GM21447 (cell line): ENCODE results near the gene WASF1.
"Not testable (repeated sequence)": the region's sequence is repeated elsewhere in the genome, so short reads cannot be mapped to it uniquely, and the experiment has no call there.

Experiments
- ATAC-seq: cut with Tn5 transposase; IDR thresholded peaks from one replicate; pipeline ENCODE4 v1.9.1; 2021; ENCODE audit not compliant: unreplicated experiment

The WASF1 gene

DNA sequence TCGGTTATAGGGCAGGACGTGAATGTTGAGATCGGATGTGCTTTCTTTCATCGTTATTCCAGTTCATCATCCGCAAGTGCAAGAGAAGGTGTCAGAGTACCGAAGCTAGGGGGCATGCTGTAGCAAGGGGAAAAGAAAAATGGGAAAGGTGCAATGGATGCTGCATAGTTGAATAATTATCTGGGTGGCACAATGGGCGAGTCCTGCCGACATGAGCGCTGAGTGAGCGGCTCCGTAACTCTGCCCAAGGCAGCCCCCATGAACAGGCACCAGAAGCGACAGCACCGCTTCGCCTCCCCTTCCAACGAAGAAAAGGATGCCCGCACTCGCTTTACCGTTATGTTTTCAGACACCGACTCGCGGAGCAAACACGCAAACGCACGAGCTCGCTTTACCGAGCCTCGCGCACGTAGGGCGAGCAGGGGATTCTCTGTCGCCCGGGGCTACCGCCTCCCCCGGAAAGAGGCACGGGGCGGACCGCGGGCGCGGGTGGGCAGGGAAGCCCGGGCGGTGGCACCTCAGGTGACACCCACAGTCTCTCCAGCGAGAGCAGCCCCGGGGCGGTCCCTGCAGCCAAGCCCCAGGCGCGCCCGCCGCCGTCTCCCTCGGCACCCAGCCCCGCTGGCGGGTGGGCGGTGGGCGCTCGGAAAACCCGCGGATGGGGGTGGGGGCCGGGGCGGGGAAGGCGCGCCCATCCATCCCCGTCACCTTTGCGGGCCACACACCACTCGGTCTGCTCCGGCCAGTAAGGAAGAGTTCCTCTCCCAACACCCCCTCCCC is 654 bp downstream of the WASF1 start:
- peak; percentile 32 for ATAC-seq

DNA sequence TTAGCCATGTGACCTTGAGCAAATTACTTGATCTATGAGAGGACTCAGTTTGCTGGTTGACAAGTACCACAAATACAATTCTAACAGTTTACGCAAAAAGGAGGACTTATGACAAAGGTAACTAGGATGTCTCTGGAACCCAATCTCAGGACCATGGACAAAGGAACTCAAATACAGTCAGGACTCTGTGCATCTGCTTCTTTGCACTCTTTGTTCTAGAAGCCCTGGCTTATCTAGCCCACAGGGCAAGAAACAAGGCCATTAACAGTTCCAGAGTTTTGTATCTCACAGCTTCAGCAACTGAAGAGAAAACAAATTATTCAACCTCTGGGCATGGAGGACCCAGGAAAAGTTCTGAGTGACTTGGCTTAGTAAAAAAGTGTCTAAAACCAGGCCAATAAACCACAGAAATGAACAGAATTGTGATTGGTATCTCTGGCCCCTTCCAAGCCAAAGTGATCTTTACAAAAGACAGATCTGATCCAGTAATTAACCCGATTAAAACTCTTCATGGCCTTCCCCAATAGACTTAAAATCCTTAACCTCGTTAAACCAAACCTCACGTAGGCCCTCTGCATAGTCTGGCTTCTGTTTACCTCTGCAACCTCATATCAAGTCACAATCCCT is 5.9 kb downstream of the WASF1 start:
- no peak for ATAC-seq

- ATAC-seq: no peak
These were observed 9.4 kb downstream of the WASF1 start for GRCh38 chr6:110170081-110170480.

DNA sequence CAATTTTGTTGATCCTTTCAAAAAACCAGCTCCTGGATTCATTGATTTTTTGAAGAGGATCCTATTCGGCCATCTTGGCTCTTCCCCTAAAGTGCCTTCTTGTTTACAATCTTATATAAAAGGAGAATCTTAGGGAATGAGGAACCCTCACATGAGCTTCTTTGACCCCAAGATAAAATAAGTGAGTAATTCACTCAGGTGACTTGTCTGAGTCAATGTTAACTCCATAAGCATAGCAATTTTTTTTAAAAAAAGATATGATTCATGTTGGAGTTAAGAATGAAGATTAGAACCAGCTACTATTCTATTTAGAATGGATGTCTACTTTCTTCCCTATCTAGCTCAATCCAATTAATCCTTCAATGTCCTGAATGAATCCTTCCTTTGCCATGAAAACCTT is 21.0 kb downstream of the WASF1 start:
- ATAC-seq: no peak

DNA sequence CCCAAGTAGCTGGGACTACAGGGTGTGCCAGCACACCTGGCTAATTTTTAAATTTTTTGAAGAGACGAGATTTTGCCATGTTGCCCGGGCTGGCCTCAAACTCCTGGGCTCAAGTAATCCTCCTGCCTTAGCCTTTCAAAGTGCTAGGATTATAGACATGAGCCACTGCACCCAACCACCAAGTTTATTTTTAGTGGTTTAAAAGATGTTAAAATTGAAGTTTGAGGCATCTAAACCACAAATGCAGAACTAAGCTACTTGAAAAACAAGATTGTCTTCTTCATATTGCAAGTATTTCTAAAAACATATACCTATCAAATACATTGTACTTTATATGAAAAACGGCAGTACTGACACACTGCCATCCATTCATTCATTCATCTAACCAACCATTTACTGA is 31.6 kb downstream of the WASF1 start:
- no peak for ATAC-seq

GRCh38 chr6:110140650-110141049 is 38.8 kb downstream of the WASF1 start:
- no peak for ATAC-seq

- ATAC-seq: no peak
These were observed 40.4 kb downstream of the WASF1 start for GRCh38 chr6:110139052-110139451.

DNA sequence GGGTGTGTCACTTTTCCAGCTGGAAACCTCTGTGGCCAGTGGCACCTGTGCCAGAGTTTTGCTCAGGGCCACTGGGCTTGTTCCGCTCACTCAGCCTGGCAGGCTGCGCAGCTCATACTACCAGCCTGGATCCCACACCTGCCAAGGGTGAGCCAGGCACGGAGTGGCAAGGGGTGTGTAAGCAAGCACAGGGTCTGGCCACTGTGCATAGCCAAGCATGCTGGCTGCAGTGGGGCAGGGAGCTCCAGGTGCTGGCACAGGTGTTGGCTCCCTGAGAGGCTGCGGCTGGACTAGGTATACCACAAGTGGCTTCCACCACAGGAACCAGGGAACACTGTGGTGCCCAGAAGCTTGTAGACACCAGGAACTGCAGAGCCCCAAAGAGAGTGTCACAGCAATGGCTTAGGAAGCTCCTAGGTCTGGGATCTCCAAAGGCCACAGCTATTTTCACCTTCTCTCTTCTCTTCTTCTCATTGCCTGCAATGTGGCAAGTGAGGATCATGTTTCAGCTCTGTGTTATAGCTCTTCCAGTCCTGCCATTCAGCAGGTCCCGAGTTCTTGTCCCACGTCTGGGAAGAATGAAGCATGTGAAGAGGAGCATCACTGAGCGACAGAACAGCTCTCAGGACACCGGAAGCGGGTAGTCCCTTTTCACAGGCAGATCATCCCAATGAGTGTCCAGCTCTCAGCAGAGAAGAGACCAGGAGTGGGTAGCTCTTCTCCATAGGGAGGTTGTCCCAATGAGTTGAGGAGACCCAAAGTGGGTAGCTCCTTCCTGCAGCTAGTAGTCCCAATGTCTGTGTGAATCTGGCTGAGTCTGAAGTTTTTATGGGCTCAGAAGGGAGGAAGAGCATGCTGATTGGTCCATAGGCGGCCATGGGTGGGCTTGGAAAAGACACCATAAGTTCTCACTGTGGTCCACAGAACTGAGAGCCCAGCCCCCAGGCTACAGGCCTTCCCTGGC is 41.3 kb downstream of the WASF1 start:
- ATAC-seq: no peak

DNA sequence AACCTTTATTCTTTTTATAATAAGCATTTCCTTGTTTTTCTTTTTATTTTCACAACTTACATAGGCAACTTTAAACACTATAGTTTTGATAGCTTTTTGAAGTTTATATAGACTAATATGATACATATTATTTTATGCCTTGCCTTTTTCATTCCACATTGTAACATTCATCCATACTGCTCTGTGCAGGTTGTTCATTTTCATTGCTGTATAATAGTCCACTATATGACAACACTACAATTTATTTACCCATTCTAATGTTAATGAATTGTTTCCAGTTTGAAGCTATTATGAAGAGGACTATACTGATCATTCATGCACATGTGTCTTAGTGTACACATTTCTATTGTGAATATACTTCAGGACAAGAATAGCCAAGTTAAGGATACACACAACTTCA is 49.1 kb downstream of the WASF1 start:
- no peak for ATAC-seq

DNA sequence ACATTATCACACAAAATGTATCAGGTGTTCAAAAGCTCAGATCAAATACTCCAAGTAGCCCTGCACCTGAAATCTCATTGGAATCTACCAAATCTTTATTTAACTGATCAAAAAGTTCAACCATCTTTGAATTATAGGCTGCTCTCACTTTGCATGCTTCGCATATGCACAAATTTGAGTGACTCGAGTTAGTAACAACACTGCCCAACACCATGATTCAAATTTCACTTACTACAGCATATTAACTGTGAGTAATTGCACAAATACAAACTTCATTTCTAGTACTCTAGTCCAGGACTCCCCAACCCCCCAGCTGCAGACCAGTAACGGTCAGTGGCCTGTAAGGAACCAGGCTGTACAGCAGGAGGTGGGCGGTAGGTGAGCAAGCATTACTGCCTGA is 51.1 kb downstream of the WASF1 start:
- ATAC-seq: no peak

- no peak for ATAC-seq
These were observed 54.1 kb downstream of the WASF1 start for GRCh38 chr6:110125361-110125760.

- ATAC-seq: not testable (repeated sequence)
These were observed 57.8 kb downstream of the WASF1 start for GRCh38 chr6:110121655-110122054.

- ATAC-seq: no peak
These were observed 63.2 kb downstream of the WASF1 start for GRCh38 chr6:110116258-110116657.

- no peak for ATAC-seq
These were observed 65.5 kb downstream of the WASF1 start for GRCh38 chr6:110114004-110114403.

- ATAC-seq: no peak
These were observed 74.2 kb downstream of the WASF1 start for GRCh38 chr6:110105296-110105695.

DNA sequence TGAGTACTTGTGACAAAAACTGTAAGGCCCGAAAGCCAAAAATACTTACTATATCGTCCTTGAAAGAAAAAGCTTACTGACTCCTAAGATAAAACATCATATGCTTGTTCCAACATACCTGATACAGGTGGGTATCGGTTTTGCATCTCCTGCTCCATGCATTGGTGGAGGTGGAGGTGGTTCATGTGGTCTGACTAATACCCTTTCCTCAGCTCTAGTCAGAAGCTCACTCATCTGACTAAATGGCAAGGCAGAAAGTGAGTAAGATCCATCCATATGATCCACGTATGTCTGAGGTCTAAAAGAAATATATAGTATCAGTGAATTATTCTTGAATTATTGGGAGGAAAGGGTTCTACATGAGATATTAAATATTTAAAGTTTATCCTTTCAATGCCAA is 76.2 kb downstream of the WASF1 start:
- no peak for ATAC-seq

- ATAC-seq: no peak
These were observed 77.1 kb downstream of the WASF1 start for GRCh38 chr6:110102411-110102810.

DNA sequence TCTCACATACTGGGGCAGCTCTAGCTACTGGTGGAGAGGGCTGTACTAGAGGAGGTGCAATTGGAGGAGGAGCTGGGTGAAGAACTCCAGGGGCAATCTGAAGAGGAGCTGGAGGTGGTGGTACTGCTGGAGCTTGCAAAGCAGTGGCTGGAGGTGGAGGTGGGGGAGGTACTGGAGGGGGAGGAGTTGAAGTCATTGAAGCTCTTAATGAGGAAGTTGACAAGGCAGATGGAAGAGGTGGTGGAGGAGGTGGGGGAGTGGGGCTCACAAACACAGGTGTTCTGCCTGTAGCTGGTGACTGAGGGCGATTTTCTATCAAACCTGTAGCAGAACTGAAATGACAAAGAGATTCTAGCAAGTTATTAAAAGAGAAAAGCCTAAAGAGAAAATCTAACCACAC is 77.6 kb downstream of the WASF1 start:
- ATAC-seq: peak; percentile 67

DNA sequence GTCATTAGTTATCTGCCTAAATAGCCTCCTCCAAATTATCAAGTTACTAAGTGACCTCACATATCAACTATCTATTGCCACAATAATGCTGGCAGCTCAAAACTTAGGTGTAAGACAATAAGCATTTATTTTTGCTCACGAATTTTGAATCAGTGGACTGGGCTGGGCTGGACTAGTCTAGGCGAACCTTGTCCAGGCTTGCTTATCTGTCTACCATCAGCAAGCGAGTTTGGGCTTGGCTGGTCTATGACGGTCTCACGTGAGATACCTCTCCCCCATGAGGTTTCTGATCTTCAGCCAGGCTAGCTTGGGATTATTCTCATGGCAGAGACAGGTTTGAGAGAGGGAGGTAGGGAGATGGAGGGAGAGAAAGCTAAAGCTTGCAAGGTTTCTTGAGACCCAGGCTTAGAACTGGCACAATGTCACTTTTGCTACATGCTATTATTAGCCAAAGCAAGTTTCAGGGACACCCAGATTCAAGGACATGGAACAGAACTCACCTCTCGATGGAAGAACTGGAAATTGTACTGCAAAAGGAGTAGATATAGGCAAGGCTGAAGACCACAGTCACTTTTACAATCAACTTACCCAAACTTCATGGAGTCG is 80.9 kb downstream of the WASF1 start:
- ATAC-seq: no peak

GRCh38 chr6:110097443-110097842 is 82.0 kb downstream of the WASF1 start:
- ATAC-seq: no peak

DNA sequence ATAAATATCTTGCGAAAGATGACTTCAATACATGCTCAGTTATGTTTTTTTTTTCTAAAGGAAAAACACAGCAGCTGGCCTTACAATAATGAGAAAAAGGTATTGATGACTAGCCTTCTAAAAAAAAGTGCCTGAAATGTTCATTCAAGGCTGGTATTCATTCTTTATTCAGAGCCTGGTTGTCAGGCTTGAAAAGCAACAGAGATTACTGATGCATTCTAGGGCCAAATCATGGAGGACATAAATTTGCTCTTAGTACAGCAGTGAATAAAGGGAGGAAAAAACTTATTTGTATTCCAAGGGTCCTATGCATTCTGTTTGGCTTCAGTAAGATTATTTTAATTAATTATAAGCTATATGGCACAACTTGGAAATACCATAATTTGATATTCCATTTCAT is 83.5 kb downstream of the WASF1 start:
- no peak for ATAC-seq
